GM21360 (cell line): Measurements from ENCODE around the gene PPP4C.
"Not testable (repeated sequence)": the region's sequence is repeated elsewhere in the genome, so short reads cannot be mapped to it uniquely, and the experiment has no call there.

Source experiments
- ATAC-seq: cut with Tn5 transposase; IDR thresholded peaks from one replicate; pipeline ENCODE4 v1.9.1; 2021; ENCODE audit warnings: mild to moderate bottlenecking, moderate library complexity; ENCODE audit not compliant: unreplicated experiment

The PPP4C gene

GRCh38 chr16:30121741-30122571 is 46.2 kb downstream of the PPP4C start:
- no peak for ATAC-seq

GRCh38 chr16:30122604-30123160 is 46.9 kb downstream of the PPP4C start:
- no peak for ATAC-seq

GRCh38 chr16:30124985-30125379 is 49.2 kb downstream of the PPP4C start:
- ATAC-seq, result no peak

- not testable (repeated sequence) for ATAC-seq
These were observed 49.9 kb downstream of the PPP4C start for GRCh38 chr16:30125690-30126089.

- no peak for ATAC-seq
These were observed 52.2 kb downstream of the PPP4C start for GRCh38 chr16:30127993-30128392.

- ATAC-seq, result no peak
These were observed 56.2 kb downstream of the PPP4C start for GRCh38 chr16:30131869-30132475.

- ATAC-seq, result no peak
These were observed 56.8 kb downstream of the PPP4C start for GRCh38 chr16:30132591-30132990.
